Upper lobe of right lung (tissue), 1 donor: Measurements from ENCODE around the gene FANCC. TPM values are rescaled to one million over a fixed set of nuclear protein-coding genes. Genes with fewer than 3 reads are reported as not detected.
"Not testable (repeated sequence)": the region's sequence is repeated elsewhere in the genome, so short reads cannot be mapped to it uniquely, and the experiment has no call there.

Experiments
- ATAC-seq: fragments of 200-7000 bp; cut with Tn5 transposase; one replicate; pipeline ENCODE4 v1.9.1; 2020; ENCODE audit warnings: mild to moderate bottlenecking, moderate library complexity
- DNase-seq: peaks from one replicate; pipeline ENCODE4 v3.0.0-alpha.2; 2020
- H3K27ac ChIP-seq: fragments of 200-600 bp; one replicate; pipeline ENCODE4 v1.8.0; 2022
- H3K27me3 ChIP-seq: fragments of 200-600 bp; one replicate; pipeline ENCODE4 v1.8.0; 2022; ENCODE audit warnings: mild to moderate bottlenecking
- H3K36me3 ChIP-seq: fragments of 200-600 bp; one replicate; pipeline ENCODE4 v1.8.0; 2022
- H3K4me1 ChIP-seq: fragments of 200-600 bp; one replicate; pipeline ENCODE4 v1.8.0; 2022
- H3K4me3 ChIP-seq: fragments of 200-600 bp; one replicate; pipeline ENCODE4 v1.8.0; 2022; ENCODE audit warnings: mild to moderate bottlenecking
- H3K9me3 ChIP-seq: fragments of 200-600 bp; one replicate; pipeline ENCODE4 v1.8.0; 2022
- CTCF ChIP-seq: fragments of 200-600 bp; IDR thresholded peaks from one replicate; pipeline ENCODE4 v1.8.0; 2022; ENCODE audit warnings: antibody characterized with exemption
- intact Hi-C: fragments of 100-400 bp; cut with DNase I; formaldehyde crosslinking; loops from one replicate; pipeline ENCODE4 v1.11.0; 2022
- total RNA-seq: library from RNA; stranded (reverse); fragmentation: NEBNext Ultra II Directional; extraction: Animal tissue kit (Norgen Biotek cat#: 25700); gene quantifications from one replicate; pipeline ENCODE4 v1.2.1, GENCODE V29; 2021
- donor health status: DM: no; HTN: yes; CAD: no; lungs with severe emphysema.

Gene FANCC
- total RNA-seq, 1 donor from 2014 or later: 13.5 TPM

GRCh38 chr9:95272830-95273229 lies 44.7 kb downstream of the FANCC start:
- no peaks in the 10 kb centered on the region for H3K4me1 ChIP-seq
- no peaks in the 10 kb centered on the region for H3K27me3 ChIP-seq
- ATAC-seq: no peak
- no peaks in the 10 kb centered on the region for H3K9me3 ChIP-seq
- H3K27ac ChIP-seq: no peak overlapping the region
- no peak overlapping the region for H3K4me3 ChIP-seq
- no peaks in the 10 kb centered on the region for H3K36me3 ChIP-seq
- no peak for TF ChIP-seq CTCF
- intact Hi-C loops: no loop called here
- DNase-seq: no peak

GRCh38 chr9:95270790-95271189 lies 46.7 kb downstream of the FANCC start:
- intact Hi-C loops: no loop called here
- ATAC-seq (no peak), DNase-seq (no peak)
- H3K27me3 ChIP-seq: no peaks in the 10 kb centered on the region
- H3K9me3 ChIP-seq: no peaks in the 10 kb centered on the region
- no peaks in the 10 kb centered on the region for H3K4me1 ChIP-seq
- no peak overlapping the region for H3K4me3 ChIP-seq
- no peaks in the 10 kb centered on the region for H3K36me3 ChIP-seq
- no peak for TF ChIP-seq CTCF
- no peak overlapping the region for H3K27ac ChIP-seq

GRCh38 chr9:95269803-95270773 lies 47.4 kb downstream of the FANCC start:
- H3K27ac ChIP-seq, intact Hi-C loops, H3K9me3 ChIP-seq, H3K36me3 ChIP-seq, H3K27me3 ChIP-seq, H3K4me3 ChIP-seq, H3K4me1 ChIP-seq, DNase-seq: not testable (repeated sequence)
- ATAC-seq: peak; percentile 37

- intact Hi-C loops: no loop called here
- H3K27me3 ChIP-seq: no peaks in the 10 kb centered on the region
- no peak for DNase-seq
- ATAC-seq: peak; percentile 72
- H3K9me3 ChIP-seq: no peaks in the 10 kb centered on the region
- H3K4me3 ChIP-seq: no peak overlapping the region
- no peaks in the 10 kb centered on the region for H3K4me1 ChIP-seq
- TF ChIP-seq CTCF: peak; percentile 24
- no peaks in the 10 kb centered on the region for H3K36me3 ChIP-seq
- H3K27ac ChIP-seq: no peak overlapping the region
Observed at GRCh38 chr9:95268681-95269080, 48.8 kb downstream of the FANCC start.

- DNase-seq (no peak), ATAC-seq (no peak)
- Histone ChIP-seq H3K36me3 (no peaks in the 10 kb centered on the region), H3K9me3 (no peaks in the 10 kb centered on the region), H3K27ac (no peak overlapping the region), H3K27me3 (no peaks in the 10 kb centered on the region), H3K4me3 (no peak overlapping the region), H3K4me1 (no peaks in the 10 kb centered on the region)
- intact Hi-C loops: no loop called here
- TF ChIP-seq CTCF: no peak
Observed at GRCh38 chr9:95266649-95267048, 50.9 kb downstream of the FANCC start.

GRCh38 chr9:95265960-95266359 lies 51.5 kb downstream of the FANCC start:
- ATAC-seq: no peak

More at GRCh38 chr9:95265960-95266359, 51.5 kb downstream of the FANCC start:
- Histone ChIP-seq H3K27ac (no peak overlapping the region), H3K36me3 (no peaks in the 10 kb centered on the region), H3K27me3 (no peaks in the 10 kb centered on the region), H3K4me3 (no peak overlapping the region), H3K9me3 (no peaks in the 10 kb centered on the region), H3K4me1 (no peaks in the 10 kb centered on the region)
- no peak for TF ChIP-seq CTCF
- intact Hi-C loops: no loop called here
- no peak for DNase-seq
